Endothelial cell of umbilical vein (primary cell): ENCODE data around the gene CITED2.

Source experiments
- CTCF ChIP-seq, 2 donors: IDR thresholded peaks; 1 replicate in 1 of 2; 2 replicates in 1 of 2; pipeline ENCODE4 v1.5.1; 2011; ENCODE audit warnings: low read length in 2 of 2, mild to moderate bottlenecking in 2 of 2, moderate library complexity in 2 of 2, control low read depth in 1 of 2, inconsistent platforms in 1 of 2, low read depth in 1 of 2; ENCODE audit not compliant: insufficient read depth in 1 of 2; ENCODE audit errors: extremely low read depth in 1 of 2
- EZH2 ChIP-seq: IDR thresholded peaks from 2 replicates; pipeline ENCODE4 v1.6.1; 2012; ENCODE audit warnings: borderline replicate concordance, low read depth, mild to moderate bottlenecking, moderate library complexity, low read length, inconsistent platforms; ENCODE audit not compliant: severe bottlenecking
- FOS ChIP-seq: IDR thresholded peaks from 2 replicates; pipeline ENCODE4 v1.6.1; 2011; ENCODE audit warnings: mild to moderate bottlenecking, low read length, moderate library complexity, borderline replicate concordance; ENCODE audit not compliant: insufficient read depth
- GATA2 ChIP-seq: IDR thresholded peaks from 2 replicates; pipeline ENCODE4 v1.7.0; 2011; ENCODE audit warnings: low read depth, mild to moderate bottlenecking, moderate library complexity, mixed read lengths, low read length; ENCODE audit not compliant: insufficient read length, insufficient read depth
- JUN ChIP-seq: IDR thresholded peaks from 2 replicates; pipeline ENCODE4 v1.6.1; 2011; ENCODE audit warnings: borderline replicate concordance, low read depth; ENCODE audit not compliant: insufficient read length, insufficient read depth
- MYC ChIP-seq: IDR thresholded peaks from one replicate; pipeline ENCODE4 v1.6.1; 2011; ENCODE audit warnings: mild to moderate bottlenecking, low read depth, low read length
- POLR2A ChIP-seq: IDR thresholded peaks from 2 replicates; pipeline ENCODE4 v1.6.1; 2012; ENCODE audit warnings: low read depth, mild to moderate bottlenecking, control low read depth, low read length
- POLR2AphosphoS5 ChIP-seq: IDR thresholded peaks from 2 replicates; pipeline ENCODE4 v1.6.1; 2012; ENCODE audit warnings: low read depth, mild to moderate bottlenecking, control low read depth, low read length, moderate library complexity; ENCODE audit not compliant: insufficient read depth
- TF ChIP-seq, protein P1 (sequence below): IDR thresholded peaks from 2 replicates; pipeline ENCODE4 v1.6.1; 2011; ENCODE audit not compliant: insufficient read depth, insufficient read length

DNA sequence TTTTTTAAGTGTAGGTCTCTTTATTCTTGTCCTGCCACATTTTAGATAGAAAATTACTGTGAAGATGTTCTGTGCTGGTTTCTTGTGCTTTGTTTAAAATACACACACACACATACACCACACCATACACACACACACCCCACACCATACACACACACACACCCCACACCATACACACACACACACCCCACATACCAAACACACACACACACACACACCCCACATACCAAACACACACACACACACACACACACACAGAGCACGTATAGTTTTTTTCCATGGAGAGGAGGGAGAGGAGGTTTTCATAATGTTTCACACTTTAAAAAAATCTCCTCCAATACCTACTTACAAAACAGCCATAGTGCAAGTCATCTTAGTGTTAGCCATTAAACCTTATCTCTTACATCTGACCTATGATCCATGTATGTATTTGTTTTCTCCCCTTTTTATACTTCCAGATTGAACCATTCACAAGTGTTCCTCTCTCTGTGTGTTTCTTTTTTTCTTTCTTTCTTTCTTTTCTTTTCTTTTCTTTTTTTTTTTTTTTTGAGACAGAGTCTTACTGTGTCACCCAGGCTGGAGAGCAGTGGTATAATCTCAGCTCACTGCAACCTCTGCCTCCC lies 19.7 kb upstream of the CITED2 start:
- TF ChIP-seq POLR2AphosphoS5 (no peak), CTCF (IDR thresholded peaks at IDR 0.05; ENCODE audit: extremely low read depth in 1 of 2, insufficient read depth in 1 of 2, low read depth in 1 of 2, low read length in 2 of 2) (no peak), POLR2A (no peak), EZH2 (no peak), JUN (no peak), GATA2 (no peak), MYC (no peak), FOS (no peak)
- TF ChIP-seq, protein P1, sequence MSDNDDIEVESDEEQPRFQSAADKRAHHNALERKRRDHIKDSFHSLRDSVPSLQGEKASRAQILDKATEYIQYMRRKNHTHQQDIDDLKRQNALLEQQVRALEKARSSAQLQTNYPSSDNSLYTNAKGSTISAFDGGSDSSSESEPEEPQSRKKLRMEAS = no peak
